ENCODE results near the gene NANOGP8. TPM values are rescaled to one million over a fixed set of nuclear protein-coding genes. Genes with fewer than 3 reads are reported as not detected.

NANOGP8 gene
- total and polyA plus RNA-seq, 3 donors from 2014 or later, result 1.1 to 9.6 (median 6.0) TPM

GRCh38 chr15:35061161-35061824 is 23.8 kb downstream of the NANOGP8 start:
- Histone ChIP-seq H3K27me3 (no peaks in the 10 kb centered on the region), H3K36me3 (ENCODE audit: low read depth, missing control alignments) (no peaks in the 10 kb centered on the region), H3K9me3 (no peaks in the 10 kb centered on the region), H3K27ac (no peak overlapping the region), H3K4me1 (no peaks in the 10 kb centered on the region), H3K4me3 (no peak overlapping the region)
- no peak for DNase-seq
- TF ChIP-seq CTCF (IDR thresholded peaks at IDR 0.05) (no peak), POLR2A (IDR thresholded peaks at IDR 0.05) (no peak)
- intact Hi-C loops (cut with DNase I; ENCODE audit: low total_unique reads), result no loop called here
- WGBS, 2 donors, result 72 to 84% methylated on average over 13 of the region's 13 CpGs

- no peaks in the 10 kb centered on the region for H3K36me3 ChIP-seq (ENCODE audit: low read depth, missing control alignments)
- no peak overlapping the region for H3K4me3 ChIP-seq
- H3K4me1 ChIP-seq, result no peaks in the 10 kb centered on the region
- no peaks in the 10 kb centered on the region for H3K27me3 ChIP-seq
- whole genome bisulfite sequencing, 2 donors, result 65 to 95% methylated on average over 4 of the region's 4 CpGs
- no peaks in the 10 kb centered on the region for H3K9me3 ChIP-seq
- TF ChIP-seq CTCF (IDR thresholded peaks at IDR 0.05) (no peak), POLR2A (IDR thresholded peaks at IDR 0.05) (no peak)
- intact Hi-C loops (cut with DNase I; ENCODE audit: low total_unique reads), result no loop called here
- DNase-seq, result no peak
- no peak overlapping the region for H3K27ac ChIP-seq
These were observed 24.5 kb downstream of the NANOGP8 start for GRCh38 chr15:35060591-35060990.

DNA sequence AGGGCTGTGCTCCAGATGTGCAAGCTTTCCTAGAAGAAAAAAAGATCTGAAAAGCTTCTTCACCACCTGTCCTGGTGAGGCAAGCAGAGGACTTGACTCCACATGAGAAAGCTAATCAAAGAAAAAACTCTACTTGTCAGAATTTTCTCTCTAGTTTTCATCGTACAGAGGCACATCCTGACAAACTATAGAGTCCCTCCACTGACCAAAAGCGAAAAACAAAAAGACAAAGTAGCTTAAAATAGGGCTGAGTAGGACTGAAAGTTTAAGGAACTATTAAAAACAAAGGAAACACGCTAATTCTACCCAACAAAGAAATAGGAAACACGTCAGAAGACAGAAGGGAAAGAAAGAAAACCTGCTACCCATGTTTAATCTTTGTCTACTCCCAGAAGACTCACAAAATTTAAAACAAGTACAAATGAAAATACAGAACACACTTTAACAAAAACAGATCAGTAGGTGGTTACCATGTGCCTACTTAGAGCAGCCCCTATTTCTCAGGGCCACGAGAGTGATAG is 26.5 kb downstream of the NANOGP8 start:
- intact Hi-C loops (cut with DNase I; ENCODE audit: low total_unique reads), result no loop called here
- Histone ChIP-seq H3K36me3 (ENCODE audit: low read depth, missing control alignments) (no peaks in the 10 kb centered on the region), H3K27ac (no peak overlapping the region), H3K27me3 (no peaks in the 10 kb centered on the region), H3K4me1 (no peaks in the 10 kb centered on the region), H3K9me3 (no peaks in the 10 kb centered on the region), H3K4me3 (no peak overlapping the region)
- TF ChIP-seq POLR2A (IDR thresholded peaks at IDR 0.05) (no peak), CTCF (IDR thresholded peaks at IDR 0.05) (no peak)
- 52 to 60% methylated on average over 5 of the region's 5 CpGs for WGBS, 2 donors
- no peak for DNase-seq

DNA sequence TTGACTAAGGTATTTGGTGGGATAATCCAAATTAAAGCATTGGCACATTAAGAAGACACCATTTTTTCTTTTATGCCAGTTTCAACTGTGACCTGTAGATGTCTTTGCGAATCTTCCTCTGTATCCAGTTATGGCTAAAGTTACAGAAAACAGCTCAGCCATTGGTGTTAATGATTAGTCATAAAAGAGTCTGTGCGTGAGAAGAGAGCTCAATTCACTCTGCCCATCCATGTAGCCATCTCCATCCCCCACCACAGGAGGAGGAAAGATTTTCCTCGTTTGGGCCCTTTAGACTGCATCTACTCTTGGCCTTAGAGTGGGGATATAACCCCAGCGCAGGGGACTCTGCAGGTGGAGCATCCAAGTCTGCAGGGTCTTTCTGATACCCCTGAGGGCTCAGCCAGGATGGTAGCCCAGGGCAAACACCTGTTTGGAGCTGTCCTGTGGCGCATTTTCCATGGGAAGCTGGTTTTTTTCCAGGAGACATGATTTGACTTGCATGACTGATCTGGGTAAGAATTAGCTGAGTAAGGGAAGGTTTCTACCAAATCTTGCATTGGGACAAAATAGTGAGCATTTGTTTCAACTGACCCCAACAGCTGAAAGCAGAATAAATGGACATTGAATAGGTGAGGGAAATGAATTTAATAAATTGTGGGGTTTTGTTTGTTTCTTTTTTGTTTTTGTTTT is 29.5 kb downstream of the NANOGP8 start:
- Histone ChIP-seq H3K4me1 (no peaks in the 10 kb centered on the region), H3K9me3 (no peaks in the 10 kb centered on the region), H3K4me3 (no peak overlapping the region), H3K27me3 (no peaks in the 10 kb centered on the region), H3K36me3 (ENCODE audit: low read depth, missing control alignments) (no peaks in the 10 kb centered on the region), H3K27ac (no peak overlapping the region)
- no peak for DNase-seq
- intact Hi-C loops (cut with DNase I; ENCODE audit: low total_unique reads), result no loop called here
- WGBS, 2 donors, result 81 to 87% methylated on average over 5 of the region's 5 CpGs
- TF ChIP-seq CTCF (IDR thresholded peaks at IDR 0.05), result no peak
- TF ChIP-seq POLR2A (IDR thresholded peaks at IDR 0.05), result no peak

Measured in testis (tissue), 3 donors.